ENCODE results near the gene PLEKHA5.

DNA sequence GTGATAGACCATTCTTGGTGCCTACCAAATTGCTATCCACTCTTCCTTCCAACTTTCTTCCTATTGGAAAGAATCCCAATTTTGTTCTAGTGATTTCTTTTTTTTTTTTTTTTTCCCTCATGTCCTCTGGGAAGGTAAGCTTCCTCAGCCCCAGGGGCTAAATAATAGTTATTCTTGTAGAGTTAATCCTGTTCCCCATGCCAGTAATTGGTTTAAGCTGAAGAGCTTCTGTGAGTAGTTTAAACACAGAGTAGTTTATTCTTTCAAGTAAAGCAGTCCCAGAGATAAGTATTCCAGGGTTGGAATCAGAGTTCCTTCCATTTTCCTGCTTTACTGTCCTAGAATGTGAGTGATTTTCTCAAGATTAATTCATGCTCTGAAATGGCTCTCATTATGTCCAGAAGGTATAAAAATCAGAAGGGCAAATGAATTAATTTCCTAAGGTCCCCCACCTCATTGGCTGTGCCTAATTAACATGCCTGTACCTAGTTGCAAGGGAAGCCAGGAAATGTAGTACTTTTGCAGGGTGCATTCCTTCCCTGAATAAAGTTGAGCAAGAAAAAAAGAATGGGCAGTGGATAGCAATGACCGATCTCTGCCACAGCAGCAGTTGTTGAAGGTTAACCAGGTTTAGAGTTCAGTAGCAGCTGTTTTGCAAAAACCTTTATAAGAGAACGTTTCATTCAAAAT is 97.8 kb downstream of the PLEKHA5 start:
- TF ChIP-seq POLR2A (IDR thresholded peaks at IDR 0.05) = no peak
- no peak for TF ChIP-seq CTCF (IDR thresholded peaks at IDR 0.05)
